Measurements from ENCODE around the gene MT1X. TPM values are rescaled to one million over a fixed set of nuclear protein-coding genes. Genes with fewer than 3 reads are reported as not detected.
"Not testable (repeated sequence)": the region's sequence is repeated elsewhere in the genome, so short reads cannot be mapped to it uniquely, and the experiment has no call there.

Gene MT1X
- total and polyA plus RNA-seq, 2 donors, result 10.8 to 1,604 TPM

GRCh38 chr16:56665286-56666261, 16.7 kb upstream of the MT1X start:
- not testable (repeated sequence) for DNase-seq (ENCODE audit: extremely low spot score); H3K4me1 ChIP-seq (ENCODE audit: insufficient read depth); H3K36me3 ChIP-seq (ENCODE audit: insufficient read depth); H3K4me3 ChIP-seq (ENCODE audit: low read depth, low read length); H3K27ac ChIP-seq (ENCODE audit: low read depth)
- WGBS, result 72% methylated on average over 8 of the region's 8 CpGs

GRCh38 chr16:56667581-56668571, 14.4 kb upstream of the MT1X start, which contains the start of gene MT1G:
TSS of gene MT1G (minus strand) at chr16:56668065. CDS start at chr16:56667993, 72 bp downstream.
- H3K4me3 ChIP-seq (ENCODE audit: low read depth, low read length), result no peak within 1 kb of the TSS
- DNase-seq (ENCODE audit: extremely low spot score), result no peak
- WGBS, result 12% methylated on average over 46 of the region's 46 CpGs
- no peaks in the 10 kb centered on the region for H3K4me1 ChIP-seq (ENCODE audit: insufficient read depth)
- no peaks in the 10 kb centered on the region for H3K36me3 ChIP-seq (ENCODE audit: insufficient read depth)
- no peak within 1 kb of the TSS for H3K27ac ChIP-seq (ENCODE audit: low read depth)

GRCh38 chr16:56669005-56669839, 13.0 kb upstream of the MT1X start, which contains the start of gene MT1H:
TSS of gene MT1H (plus strand) at chr16:56669814. CDS start at chr16:56669885, 71 bp downstream.
- Histone ChIP-seq H3K4me3 (ENCODE audit: low read depth, low read length) (no peak within 1 kb of the TSS), H3K4me1 (ENCODE audit: insufficient read depth) (no peaks in the 10 kb centered on the region), H3K36me3 (ENCODE audit: insufficient read depth) (no peaks in the 10 kb centered on the region), H3K27ac (ENCODE audit: low read depth) (no peak within 1 kb of the TSS)
- WGBS, result 15% methylated on average over 38 of the region's 38 CpGs
- no peak for DNase-seq (ENCODE audit: extremely low spot score)

- Histone ChIP-seq H3K36me3 (ENCODE audit: insufficient read depth) (no peaks in the 10 kb centered on the region), H3K4me3 (ENCODE audit: low read depth, low read length) (no peak overlapping the region), H3K27ac (ENCODE audit: low read depth) (no peak overlapping the region), H3K4me1 (ENCODE audit: insufficient read depth) (no peaks in the 10 kb centered on the region)
- DNase-seq (ENCODE audit: extremely low spot score), result no peak
- 13% methylated on average over 19 of the region's 19 CpGs for WGBS
Measured at GRCh38 chr16:56669840-56670619, 12.2 kb upstream of the MT1X start.

- Histone ChIP-seq H3K27ac (ENCODE audit: low read depth) (no peak overlapping the region), H3K36me3 (ENCODE audit: insufficient read depth) (no peaks in the 10 kb centered on the region), H3K4me1 (ENCODE audit: insufficient read depth) (no peaks in the 10 kb centered on the region), H3K4me3 (ENCODE audit: low read depth, low read length) (no peak overlapping the region)
- no peak for DNase-seq (ENCODE audit: extremely low spot score)
- WGBS, result 53% methylated on average over 2 of the region's 2 CpGs
Measured at GRCh38 chr16:56670620-56670934, 11.7 kb upstream of the MT1X start.

- DNase-seq (ENCODE audit: extremely low spot score); H3K4me1 ChIP-seq (ENCODE audit: insufficient read depth); H3K36me3 ChIP-seq (ENCODE audit: insufficient read depth); H3K27ac ChIP-seq (ENCODE audit: low read depth); H3K4me3 ChIP-seq (ENCODE audit: low read depth, low read length): not testable (repeated sequence)
- WGBS, result 72% methylated on average over 2 of the region's 2 CpGs
Measured at GRCh38 chr16:56671691-56672090, 10.6 kb upstream of the MT1X start.

GRCh38 chr16:56672171-56672570, 10.1 kb upstream of the MT1X start:
- not testable (repeated sequence) for H3K36me3 ChIP-seq (ENCODE audit: insufficient read depth); H3K27ac ChIP-seq (ENCODE audit: low read depth); H3K4me3 ChIP-seq (ENCODE audit: low read depth, low read length); H3K4me1 ChIP-seq (ENCODE audit: insufficient read depth); DNase-seq (ENCODE audit: extremely low spot score)
- 85% methylated on average over 3 of the region's 3 CpGs for WGBS

- Histone ChIP-seq H3K36me3 (ENCODE audit: insufficient read depth) (no peaks in the 10 kb centered on the region), H3K4me1 (ENCODE audit: insufficient read depth) (no peaks in the 10 kb centered on the region), H3K27ac (ENCODE audit: low read depth) (no peak overlapping the region), H3K4me3 (ENCODE audit: low read depth, low read length) (no peak overlapping the region)
- DNase-seq (ENCODE audit: extremely low spot score), result no peak
- 82% methylated on average over 11 of the region's 11 CpGs for WGBS
Measured at GRCh38 chr16:56672761-56673536, 9.3 kb upstream of the MT1X start.

- H3K4me3 ChIP-seq (ENCODE audit: low read depth, low read length), result no peak overlapping the region
- DNase-seq (ENCODE audit: extremely low spot score), result no peak
- H3K36me3 ChIP-seq (ENCODE audit: insufficient read depth), result no peaks in the 10 kb centered on the region
- H3K27ac ChIP-seq (ENCODE audit: low read depth), result no peak overlapping the region
- WGBS, result 43% methylated on average over 12 of the region's 12 CpGs
- no peaks in the 10 kb centered on the region for H3K4me1 ChIP-seq (ENCODE audit: insufficient read depth)
Measured at GRCh38 chr16:56673921-56674320, 8.3 kb upstream of the MT1X start.

- not testable (repeated sequence) for DNase-seq (ENCODE audit: extremely low spot score); H3K27ac ChIP-seq (ENCODE audit: low read depth); H3K4me1 ChIP-seq (ENCODE audit: insufficient read depth); H3K36me3 ChIP-seq (ENCODE audit: insufficient read depth); H3K4me3 ChIP-seq (ENCODE audit: low read depth, low read length)
- WGBS, result 84% methylated on average over 6 of the region's 6 CpGs
Measured at GRCh38 chr16:56674570-56674969, 7.7 kb upstream of the MT1X start.

- Histone ChIP-seq H3K4me3 (ENCODE audit: low read depth, low read length) (no peak overlapping the region), H3K4me1 (ENCODE audit: insufficient read depth) (no peaks in the 10 kb centered on the region), H3K27ac (ENCODE audit: low read depth) (no peak overlapping the region), H3K36me3 (ENCODE audit: insufficient read depth) (no peaks in the 10 kb centered on the region)
- 6% methylated on average over 32 of the region's 32 CpGs for WGBS
- no peak for DNase-seq (ENCODE audit: extremely low spot score)
Measured at GRCh38 chr16:56675685-56676210, 6.5 kb upstream of the MT1X start.
